ENCODE data around the gene ZNF654. TPM values are rescaled to one million over a fixed set of nuclear protein-coding genes. Genes with fewer than 3 reads are reported as not detected.
"Not testable (repeated sequence)": the region's sequence is repeated elsewhere in the genome, so short reads cannot be mapped to it uniquely, and the experiment has no call there.

Gene ZNF654
- 10 to 100 TPM in 1 of 6 experiments, 1 to 10 TPM in 5; 5.4 to 11.7 (median 6.7) TPM for total RNA-seq
- long read RNA-seq = 0 reads

GRCh38 chr3:88058581-88059379, at the start of gene ZNF654, which contains the start of gene CGGBP1:
Gene ZNF654 (plus strand): TSS chr3:88059255. CDS start chr3:88059320, 65 bp downstream.
Gene CGGBP1 (minus strand): TSS chr3:88059005. CDS start chr3:88055976, 3,029 bp downstream.
- peak within 1 kb of the TSS; percentile 79 to 91 (median 90) for H3K4me3 ChIP-seq
- peaks cover 0 to 21% (median 4%) of the 10 kb centered on the region in 4 donors for H3K36me3 ChIP-seq
- no peaks in the 10 kb centered on the region for H3K9me3 ChIP-seq
- ATAC-seq = peak; percentile 93 to 96 (median 94)
- intact Hi-C loops (cut with DNase I) = no loop called here
- peak; percentile 96 to 99 (median 98) for DNase-seq
- TF ChIP-seq POLR2A (IDR thresholded peaks at IDR 0.05) = peak; percentile 91
- TF ChIP-seq CTCF (IDR thresholded peaks at IDR 0.05) = no peak
- H3K4me1 ChIP-seq = peaks cover 0 to 29% (median 5%) of the 10 kb centered on the region in 4 donors
- no peaks in the 10 kb centered on the region for H3K27me3 ChIP-seq
- under 1% methylated on average over 37 of the region's 76 CpGs for WGBS (ENCODE audit: insufficient coverage, low coverage, low lambda C conversion rate, missing lambda C conversion rate)
- H3K27ac ChIP-seq = peak within 1 kb of the TSS; percentile 92 to 94 (median 93)

GRCh38 chr3:88010810-88011209, 48.2 kb upstream of the ZNF654 start:
- Histone ChIP-seq H3K27ac (no peak overlapping the region), H3K4me3 (no peak overlapping the region), H3K9me3 (no peaks in the 10 kb centered on the region), H3K36me3 (no peaks in the 10 kb centered on the region), H3K4me1 (peaks cover 0 to 5% (median 0%) of the 10 kb centered on the region in 4 donors), H3K27me3 (no peaks in the 10 kb centered on the region)
- intact Hi-C loops (cut with DNase I) = no loop called here
- no peak for ATAC-seq
- no peak for TF ChIP-seq POLR2A (IDR thresholded peaks at IDR 0.05)
- no peak for TF ChIP-seq CTCF (IDR thresholded peaks at IDR 0.05)
- DNase-seq = no peak
- 72% methylated on average over 5 of the region's 5 CpGs for WGBS (ENCODE audit: insufficient coverage, low coverage, low lambda C conversion rate, missing lambda C conversion rate)

- Histone ChIP-seq H3K36me3 (no peaks in the 10 kb centered on the region), H3K9me3 (no peaks in the 10 kb centered on the region), H3K4me3 (no peak overlapping the region), H3K27me3 (no peaks in the 10 kb centered on the region), H3K27ac (no peak overlapping the region), H3K4me1 (peaks cover 0 to 5% (median 0%) of the 10 kb centered on the region in 4 donors)
- DNase-seq = peak in 2 of 3 donors; percentile 35 to 61
- intact Hi-C loops (cut with DNase I) = no loop called here
- TF ChIP-seq CTCF (IDR thresholded peaks at IDR 0.05) (no peak), POLR2A (IDR thresholded peaks at IDR 0.05) (no peak)
- WGBS (ENCODE audit: insufficient coverage, low coverage, low lambda C conversion rate, missing lambda C conversion rate) = 17% methylated on average over 2 of the region's 2 CpGs
- peak; percentile 100 for ATAC-seq
Measured at GRCh38 chr3:88013592-88013991, 45.5 kb upstream of the ZNF654 start.

- H3K9me3 ChIP-seq; H3K36me3 ChIP-seq; ATAC-seq; H3K27ac ChIP-seq; H3K4me3 ChIP-seq; H3K27me3 ChIP-seq; DNase-seq; H3K4me1 ChIP-seq; intact Hi-C loops (cut with DNase I): not testable (repeated sequence)
- WGBS (ENCODE audit: insufficient coverage, low coverage, low lambda C conversion rate, missing lambda C conversion rate) = no CpG with 5 or more reads among the region's 35 CpGs
Measured at GRCh38 chr3:88015656-88016055, 43.4 kb upstream of the ZNF654 start.

- no peak for TF ChIP-seq POLR2A (IDR thresholded peaks at IDR 0.05)
- TF ChIP-seq CTCF (IDR thresholded peaks at IDR 0.05) = no peak
- WGBS (ENCODE audit: insufficient coverage, low coverage, low lambda C conversion rate, missing lambda C conversion rate) = 52% methylated on average over 2 of the region's 2 CpGs
- intact Hi-C loops (cut with DNase I) = no loop called here
- Histone ChIP-seq H3K4me1 (peaks cover 0 to 2% (median 0%) of the 10 kb centered on the region in 4 donors), H3K36me3 (no peaks in the 10 kb centered on the region), H3K27me3 (no peaks in the 10 kb centered on the region), H3K4me3 (no peak overlapping the region), H3K9me3 (no peaks in the 10 kb centered on the region), H3K27ac (no peak overlapping the region)
- DNase-seq (no peak), ATAC-seq (no peak)
Measured at GRCh38 chr3:88019024-88019423, 40.0 kb upstream of the ZNF654 start.

Data from right lobe of liver (tissue), 6 donors.